Measurements from ENCODE around the gene GRWD1. TPM values are rescaled to one million over a fixed set of nuclear protein-coding genes. Genes with fewer than 3 reads are reported as not detected.
A peak's percentile ranks its signal among the peaks of the same experiment; 100 is the strongest.

Gene GRWD1
- total RNA-seq, 1 experiment from 2014 or later: 70.5 TPM

DNA sequence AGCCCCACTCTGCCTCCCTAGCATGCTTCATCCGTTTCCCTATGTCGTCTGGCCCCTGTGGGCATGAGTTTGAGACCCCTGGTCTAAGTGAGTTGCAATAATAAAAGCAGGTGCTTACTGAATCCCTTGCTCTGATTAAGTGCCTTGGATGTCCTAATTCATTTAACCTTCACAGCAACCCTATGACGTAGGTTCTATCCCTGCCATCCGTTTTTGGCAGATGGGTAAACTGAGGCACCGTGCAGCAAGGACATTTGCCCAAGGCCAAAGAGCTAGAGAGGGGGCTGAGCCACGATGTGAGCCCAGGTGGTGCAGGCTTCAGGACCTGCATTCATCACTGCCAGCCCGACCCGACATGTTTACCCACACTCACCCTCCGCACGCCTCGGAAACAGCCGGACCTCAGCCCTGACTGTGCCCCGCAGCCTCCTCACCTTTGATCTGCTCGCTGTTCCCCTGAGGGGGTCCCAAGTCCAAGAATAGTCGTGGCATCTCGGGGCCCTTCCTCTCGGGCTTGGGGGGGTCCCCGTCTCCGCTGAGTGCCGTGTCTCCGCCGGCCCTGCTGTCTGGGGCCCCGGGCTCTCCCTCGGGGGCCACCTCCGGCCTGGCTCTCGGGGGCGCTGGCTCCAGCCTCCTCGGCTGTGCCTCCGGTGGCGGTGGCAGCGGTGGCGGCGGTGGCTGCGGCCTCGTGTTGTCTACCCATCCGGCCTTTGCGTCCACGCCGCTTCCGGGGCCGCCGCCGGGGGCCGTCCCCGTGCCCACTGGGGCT lies 51.4 kb downstream of the GRWD1 start:
- DNase-seq (ENCODE audit: low read depth): no peak

DNA sequence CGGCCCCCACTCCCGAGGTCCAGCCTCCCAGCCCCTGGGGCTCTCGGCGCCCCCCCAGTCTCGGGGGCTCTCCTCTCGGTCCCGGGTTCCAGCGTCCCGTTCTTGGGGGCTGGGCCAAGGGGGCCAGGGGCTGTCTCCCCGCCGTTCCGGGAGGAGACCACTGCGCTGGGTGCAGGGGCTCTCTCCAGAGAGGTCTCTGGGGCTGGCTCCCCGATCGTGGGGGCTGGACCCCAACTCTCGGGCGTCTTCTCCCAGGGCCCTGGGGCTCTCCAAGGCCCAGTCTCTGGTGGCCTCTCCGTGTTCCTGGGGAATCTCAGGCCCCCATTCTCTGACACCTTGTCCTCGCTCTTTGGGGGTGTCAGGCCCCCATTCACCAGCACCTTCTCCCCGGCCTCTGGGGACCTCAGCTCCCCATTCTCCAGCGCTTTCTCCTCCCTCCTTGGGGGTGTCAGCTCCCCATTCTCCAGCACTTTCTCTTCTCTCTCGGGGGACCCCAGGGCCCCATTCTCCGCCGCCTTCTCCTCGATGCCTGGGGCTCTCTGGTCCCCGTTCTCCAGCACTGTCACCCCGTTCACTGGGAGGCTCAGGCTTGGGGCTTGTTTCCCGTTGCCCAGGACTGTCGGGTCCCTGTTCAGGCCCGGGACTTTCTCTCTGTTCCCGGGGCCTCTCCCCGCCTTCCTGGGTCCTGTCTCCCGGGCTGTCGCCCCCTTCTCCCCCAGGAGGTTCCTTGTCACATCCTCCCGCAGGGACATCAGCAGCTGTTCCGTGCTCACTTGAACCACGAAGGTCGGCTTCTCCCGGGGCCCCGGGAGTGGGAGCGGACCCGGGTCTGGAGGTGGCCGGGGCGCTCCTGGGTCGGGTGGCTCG lies 52.2 kb downstream of the GRWD1 start:
- DNase-seq (ENCODE audit: low read depth): no peak

DNA sequence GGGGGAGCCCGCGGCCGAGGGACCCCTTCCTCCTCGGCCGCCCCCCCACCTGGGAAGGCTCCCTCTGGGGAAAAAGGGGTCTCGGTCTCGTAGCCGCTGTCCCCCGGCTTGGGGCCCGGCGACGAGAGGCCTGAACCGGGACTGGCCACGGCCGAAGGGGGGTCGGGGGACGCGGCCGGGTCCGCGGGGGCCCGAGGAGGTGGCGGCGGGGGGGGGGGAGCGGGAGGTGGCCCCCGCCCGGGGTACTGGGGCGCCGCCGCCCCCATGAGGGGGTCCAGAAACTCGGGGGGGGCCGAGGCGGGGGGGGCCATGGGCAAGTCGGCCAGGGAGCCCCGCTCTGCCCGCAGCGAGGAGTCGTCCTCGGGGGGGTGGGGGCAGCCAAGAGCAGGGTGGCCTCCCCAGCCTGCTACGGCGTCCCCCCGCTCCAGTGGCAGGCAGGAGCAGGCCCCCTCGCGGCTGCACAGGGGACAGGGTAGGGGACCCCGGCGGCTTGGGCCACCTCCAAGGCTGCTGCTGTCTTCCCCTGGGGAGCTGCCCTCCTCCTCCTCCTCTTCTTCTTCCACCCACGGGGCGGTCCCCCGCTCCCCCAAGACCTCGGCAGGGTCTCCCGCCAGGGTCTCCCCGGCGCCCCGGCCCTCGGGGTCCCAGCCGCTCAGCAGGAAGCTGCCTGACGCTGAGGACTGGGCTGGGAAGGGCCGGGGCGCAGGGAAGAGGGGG lies 53.0 kb downstream of the GRWD1 start:
- DNase-seq (ENCODE audit: low read depth): no peak

DNA sequence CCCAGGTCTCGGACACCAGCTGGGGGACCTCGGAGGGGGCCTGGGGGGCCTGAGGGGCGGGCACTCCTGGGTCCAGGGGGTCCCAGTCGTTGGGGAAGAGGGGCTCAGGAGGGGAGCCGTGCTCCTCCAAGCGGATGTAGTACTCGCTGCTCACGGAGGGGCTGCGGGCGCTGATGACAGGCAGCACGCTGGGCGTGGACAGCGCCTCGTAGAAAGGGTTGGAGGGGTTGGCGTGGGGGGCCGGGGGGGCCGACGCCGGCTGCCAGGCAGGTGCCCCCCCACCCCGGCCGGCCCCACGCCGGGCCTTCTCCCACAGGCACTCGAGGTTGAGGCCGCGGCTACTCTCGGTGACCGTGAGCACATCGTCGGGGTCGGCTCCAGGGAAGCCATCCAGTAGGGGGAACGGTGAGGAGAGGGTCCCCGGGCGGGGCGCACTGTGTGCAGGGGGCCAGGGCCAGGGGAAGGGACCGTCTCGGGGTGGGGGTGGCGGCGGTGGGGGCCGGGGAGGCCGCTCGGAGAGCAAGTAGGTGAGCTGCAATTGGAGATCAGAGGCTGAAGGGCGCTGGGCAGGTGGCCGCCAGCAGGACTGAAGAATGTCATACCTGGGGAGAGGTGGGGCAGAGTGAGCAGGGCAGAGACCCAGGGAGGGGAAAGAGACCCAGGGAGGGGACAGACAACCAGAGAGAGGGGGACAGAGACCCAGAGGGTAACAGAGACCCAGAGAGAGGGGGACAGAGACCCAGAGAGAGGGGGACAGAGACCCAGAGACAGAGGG lies 53.7 kb downstream of the GRWD1 start:
- DNase-seq (ENCODE audit: low read depth): no peak

DNA sequence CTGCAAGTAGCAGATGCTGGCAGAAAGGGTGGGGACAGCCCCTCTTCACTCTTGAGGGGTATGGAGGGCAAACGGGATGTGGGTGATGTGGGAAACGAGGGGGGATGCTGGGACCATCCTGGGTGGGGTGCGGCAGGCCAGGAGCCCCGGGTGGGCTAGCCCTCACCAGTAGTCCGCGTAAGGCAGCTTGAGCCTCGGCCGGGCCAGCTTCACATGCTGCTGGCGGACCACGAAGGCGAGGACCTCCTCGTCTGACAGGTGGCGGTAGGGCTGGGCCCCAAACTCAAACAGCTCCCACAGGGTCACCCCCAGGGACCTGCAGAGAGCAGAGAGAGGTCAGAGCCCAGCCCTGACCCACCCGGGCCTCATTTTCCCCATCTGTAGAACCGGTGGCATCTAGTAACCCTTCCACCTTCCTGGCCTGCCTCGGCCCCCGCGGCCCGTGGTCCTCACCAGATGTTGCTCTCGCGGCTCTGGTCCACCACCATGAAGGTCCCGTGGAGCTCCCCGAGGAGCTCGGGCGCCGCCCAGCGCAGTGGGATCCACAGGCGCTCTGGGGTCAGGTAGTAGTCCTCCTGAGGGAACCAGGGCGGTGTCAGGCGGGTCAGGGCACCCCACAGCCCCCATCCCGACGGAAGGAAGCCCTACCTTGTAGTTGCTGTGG lies 55.2 kb downstream of the GRWD1 start:
- DNase-seq (ENCODE audit: low read depth): no peak

DNA sequence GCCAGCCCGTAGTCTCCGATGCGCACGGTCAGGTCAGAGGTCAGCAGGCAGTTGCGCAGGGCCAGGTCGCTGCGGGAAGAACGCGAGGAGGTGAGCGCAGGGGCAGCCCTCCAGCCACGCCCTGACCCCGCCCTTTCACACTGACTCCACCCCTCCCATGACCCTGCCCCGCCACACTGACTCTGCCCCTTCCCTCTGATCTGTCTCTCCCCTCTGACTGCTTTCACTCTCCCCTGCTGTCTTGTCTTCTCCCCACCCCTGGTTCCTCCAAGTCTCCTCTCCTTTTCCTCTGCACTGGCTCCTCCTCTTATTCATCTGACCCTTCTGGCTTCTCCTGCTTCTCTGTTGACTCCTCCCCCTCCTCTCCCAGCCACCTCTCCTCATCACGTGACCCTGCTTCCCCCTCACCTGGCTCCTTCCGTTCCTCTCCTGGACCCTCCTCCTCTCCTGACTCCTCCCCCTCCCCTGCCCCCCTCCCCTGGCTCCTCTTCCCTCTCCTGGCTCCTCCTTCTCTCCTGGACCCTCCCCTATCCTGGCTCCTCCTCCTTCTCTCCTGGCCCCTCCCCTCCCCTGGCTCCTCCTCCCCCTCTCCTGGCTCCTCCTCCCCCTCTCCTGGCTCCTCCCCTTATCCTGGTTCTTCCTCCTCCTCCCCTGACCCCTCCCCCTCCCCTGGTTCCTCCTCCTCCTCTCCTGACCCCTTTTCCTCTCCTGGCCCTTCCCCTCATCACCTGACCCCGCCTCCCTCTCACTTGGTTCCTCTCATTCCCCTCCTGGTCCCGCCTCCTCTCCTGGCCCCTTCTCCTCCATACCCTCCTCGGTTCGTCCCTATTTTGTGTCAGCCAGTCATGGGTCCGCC lies 55.9 kb downstream of the GRWD1 start:
- peak; percentile 27 for DNase-seq (ENCODE audit: low read depth)

DNA sequence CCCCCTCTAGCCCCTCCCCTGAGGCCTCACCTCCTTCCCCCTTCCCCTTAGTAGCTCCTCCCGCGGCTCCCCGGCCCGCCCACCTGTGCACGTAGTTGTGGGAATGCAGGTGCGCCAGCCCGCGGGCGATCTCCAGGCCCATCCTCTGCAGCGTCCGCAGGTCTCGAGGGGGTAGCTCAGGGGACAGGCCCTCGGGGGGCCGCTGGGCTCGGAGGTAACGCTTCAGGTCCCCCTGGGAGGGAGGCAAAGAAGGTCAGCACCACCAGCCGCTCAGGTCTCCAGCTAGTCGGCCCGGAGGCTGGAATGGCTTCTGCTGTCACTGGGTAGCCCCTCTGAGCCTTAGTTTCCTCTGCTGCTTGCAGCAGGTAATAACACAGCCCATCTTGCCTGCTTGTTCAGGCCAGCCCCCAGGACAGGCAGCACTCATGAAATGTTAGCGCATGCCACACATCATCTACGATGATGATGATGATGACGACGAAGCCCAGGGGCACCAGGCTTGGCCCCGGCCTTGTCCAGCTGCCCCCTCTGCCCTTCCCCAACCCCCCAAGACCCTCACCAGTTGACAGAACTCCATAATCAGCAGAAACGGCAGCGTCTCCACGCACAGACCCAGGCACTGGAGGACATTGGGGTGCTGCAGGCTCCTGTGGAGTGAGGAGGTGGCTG lies 56.7 kb downstream of the GRWD1 start:
- no peak for DNase-seq (ENCODE audit: low read depth)

DNA sequence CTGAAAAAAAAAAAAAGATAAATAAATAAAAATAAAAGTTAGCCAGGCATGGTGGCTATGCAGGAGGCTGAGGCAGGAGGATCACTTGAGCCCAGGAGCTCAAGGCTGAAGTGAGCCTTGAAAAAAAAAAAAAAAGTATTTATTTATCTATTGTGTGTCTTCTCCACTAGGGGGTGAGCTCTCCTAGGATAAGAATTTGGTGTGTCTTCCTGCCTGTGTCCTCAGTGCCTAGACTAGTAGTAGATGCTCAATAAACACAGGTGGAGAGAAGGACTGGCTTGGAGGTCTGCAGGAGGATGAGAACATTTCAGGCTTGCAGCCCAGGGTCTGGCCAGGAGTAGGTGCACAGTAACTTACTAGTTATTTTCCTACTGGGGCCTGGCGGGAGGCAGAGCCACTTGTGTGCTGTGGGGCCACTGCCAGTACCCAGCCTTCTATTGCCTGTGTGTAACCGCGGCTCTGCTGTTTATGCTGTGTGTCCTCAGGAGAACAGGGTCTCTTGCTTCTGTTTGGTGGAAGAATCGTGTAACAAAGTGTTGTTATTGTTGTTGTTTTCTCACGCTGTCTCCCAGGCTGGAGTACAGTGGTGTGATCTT lies 60.5 kb downstream of the GRWD1 start:
- DNase-seq (ENCODE audit: low read depth): peak; percentile 54

Other genes with a start within 250 kb of the GRWD1 start
- gene CARD8, start 190.1 kb upstream of the GRWD1 start, total RNA-seq (2014; rRNA removed): 12.3 and 26.1 TPM in 2 replicates
- gene ZNF114, start 175.9 kb upstream of the GRWD1 start, total RNA-seq (2014; rRNA removed): 0.13 TPM in 1 of 2 replicates, not detected in the other
- 184 and 258 TPM in 2 replicates for gene EMP3, start 120.4 kb upstream of the GRWD1 start, total RNA-seq (2014; rRNA removed)
- gene TMEM143, start 82.0 kb upstream of the GRWD1 start, total RNA-seq (2014; rRNA removed): 7.3 and 7.6 TPM in 2 replicates
- gene SYNGR4, start 81.6 kb upstream of the GRWD1 start, total RNA-seq (2014; rRNA removed): not detected in 2 replicates
- 115 and 121 TPM in 2 replicates for gene KDELR1, start 54.4 kb upstream of the GRWD1 start, total RNA-seq (2014; rRNA removed)
- not detected in 2 replicates for gene GRIN2D, start 52.3 kb upstream of the GRWD1 start, total RNA-seq (2014; rRNA removed)
- 0.52 and 0.71 TPM in 2 replicates for gene KCNJ14, start 9.6 kb downstream of the GRWD1 start, total RNA-seq (2014; rRNA removed)
- 37.7 and 61.0 TPM in 2 replicates for gene CYTH2, start 23.4 kb downstream of the GRWD1 start, total RNA-seq (2014; rRNA removed)
- 0.06 and 0.13 TPM in 2 replicates for gene LMTK3, start 65.9 kb downstream of the GRWD1 start, total RNA-seq (2014; rRNA removed)
- gene SULT2B1, start 106.2 kb downstream of the GRWD1 start, total RNA-seq (2014; rRNA removed): not detected in 2 replicates
- not detected in 2 replicates for gene SPACA4, start 160.8 kb downstream of the GRWD1 start, total RNA-seq (2014; rRNA removed)
- gene FAM83E, start 169.1 kb downstream of the GRWD1 start, total RNA-seq (2014; rRNA removed): not detected in 2 replicates
- gene RPL18, start 173.2 kb downstream of the GRWD1 start, total RNA-seq (2014; rRNA removed): 1,651 and 2,205 TPM in 2 replicates
- gene SPHK2, start 173.5 kb downstream of the GRWD1 start, total RNA-seq (2014; rRNA removed): 13.3 and 16.2 TPM in 2 replicates
- gene DBP, start 191.4 kb downstream of the GRWD1 start, total RNA-seq (2014; rRNA removed): 2.9 and 4.8 TPM in 2 replicates
- 0.83 and 2.4 TPM in 2 replicates for gene CA11, start 200.2 kb downstream of the GRWD1 start, total RNA-seq (2014; rRNA removed)
- gene NTN5, start 227.0 kb downstream of the GRWD1 start, total RNA-seq (2014; rRNA removed): not detected in 2 replicates
- gene FUT2, start 250.0 kb downstream of the GRWD1 start, total RNA-seq (2014; rRNA removed): not detected in 2 replicates